Cardiac muscle cell (in vitro differentiated cells and primary cell): ENCODE results near the gene RAI1. TPM values are rescaled to one million over a fixed set of nuclear protein-coding genes. Genes with fewer than 3 reads are reported as not detected.

Source experiments
- DNase-seq, 2 donors: peaks; one replicate each; pipeline versions ENCODE4 v3.0.0 to v3.0.0-alpha.2; 2010 to 2017; ENCODE audit warnings: low read depth in 1 of 2, low spot score in 1 of 2
- H3K27ac ChIP-seq: fragments of 200-600 bp; sonication (generic); 2 replicates; pipeline ENCODE4 v1.5.1; 2016
- H3K27me3 ChIP-seq: fragments of 200-600 bp; sonication (generic); 2 replicates; pipeline ENCODE4 v1.6.0; 2016; ENCODE audit warnings: control low read depth
- H3K36me3 ChIP-seq: fragments of 200-600 bp; sonication (generic); 2 replicates; pipeline ENCODE4 v1.5.1; 2016; ENCODE audit warnings: control low read depth
- H3K4me1 ChIP-seq: fragments of 200-600 bp; sonication (generic); 2 replicates; pipeline ENCODE4 v1.8.1; 2017; ENCODE audit warnings: low read depth, mild to moderate bottlenecking, mixed run types
- H3K4me3 ChIP-seq: fragments of 200-600 bp; sonication (generic); 2 replicates; pipeline ENCODE4 v1.5.1; 2016; ENCODE audit warnings: mild to moderate bottlenecking
- H3K9me3 ChIP-seq: fragments of 200-600 bp; sonication (generic); 2 replicates; pipeline ENCODE4 v1.5.1; 2017; ENCODE audit warnings: low read depth, mild to moderate bottlenecking, control low read depth
- polyA plus RNA-seq: library from polyadenylated mRNA; unstranded; fragments of >200 nt; fragmentation: Nextera tagmentation; extraction: Ambion mirVana; gene quantifications from 2 replicates; pipeline ENCODE4 v1.2.1, GENCODE V29; 2016
- total RNA-seq: library from RNA; depleted of rRNA; stranded (reverse); fragments of >200 nt; gene quantifications from 2 replicates; pipeline ENCODE4 v1.2.3, GENCODE V29; 2016
- TF ChIP-seq, protein P1 (sequence below): IDR thresholded peaks from 2 replicates; pipeline ENCODE4 v1.5.1; 2012; ENCODE audit warnings: low read depth, mild to moderate bottlenecking, low read length

Gene RAI1
- total and polyA plus RNA-seq, 2 experiments from 2014 or later = 20.2 to 46.2 TPM

DNA sequence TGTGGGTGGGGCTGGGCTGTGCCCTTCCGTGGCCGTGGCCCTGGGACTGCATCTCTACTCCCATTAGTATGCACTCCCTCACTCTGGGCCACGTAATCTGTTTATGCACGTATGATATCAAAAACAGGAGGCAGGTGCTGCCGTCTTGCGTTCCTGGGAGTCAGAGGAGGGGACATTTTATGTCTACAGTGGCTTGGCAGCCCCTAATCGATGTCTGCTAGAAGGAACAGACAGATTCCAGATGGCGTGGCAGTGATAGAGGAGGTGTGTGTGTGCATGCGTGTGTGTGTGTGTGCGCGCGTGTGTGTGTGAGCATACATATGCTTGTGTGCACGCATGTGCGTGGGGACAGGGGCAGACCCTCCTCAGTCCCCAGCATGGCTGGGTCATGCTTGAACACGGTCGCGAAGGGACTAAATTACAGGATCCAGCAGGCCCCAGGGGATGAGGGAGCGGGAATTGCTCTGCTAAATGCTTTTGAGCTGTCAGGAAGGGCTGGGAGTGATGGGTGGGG is 110.8 kb downstream of the RAI1 start:
- no peak for DNase-seq
- H3K27me3 ChIP-seq = no peaks in the 10 kb centered on the region
- no peak overlapping the region for H3K27ac ChIP-seq
- TF ChIP-seq, protein P1, sequence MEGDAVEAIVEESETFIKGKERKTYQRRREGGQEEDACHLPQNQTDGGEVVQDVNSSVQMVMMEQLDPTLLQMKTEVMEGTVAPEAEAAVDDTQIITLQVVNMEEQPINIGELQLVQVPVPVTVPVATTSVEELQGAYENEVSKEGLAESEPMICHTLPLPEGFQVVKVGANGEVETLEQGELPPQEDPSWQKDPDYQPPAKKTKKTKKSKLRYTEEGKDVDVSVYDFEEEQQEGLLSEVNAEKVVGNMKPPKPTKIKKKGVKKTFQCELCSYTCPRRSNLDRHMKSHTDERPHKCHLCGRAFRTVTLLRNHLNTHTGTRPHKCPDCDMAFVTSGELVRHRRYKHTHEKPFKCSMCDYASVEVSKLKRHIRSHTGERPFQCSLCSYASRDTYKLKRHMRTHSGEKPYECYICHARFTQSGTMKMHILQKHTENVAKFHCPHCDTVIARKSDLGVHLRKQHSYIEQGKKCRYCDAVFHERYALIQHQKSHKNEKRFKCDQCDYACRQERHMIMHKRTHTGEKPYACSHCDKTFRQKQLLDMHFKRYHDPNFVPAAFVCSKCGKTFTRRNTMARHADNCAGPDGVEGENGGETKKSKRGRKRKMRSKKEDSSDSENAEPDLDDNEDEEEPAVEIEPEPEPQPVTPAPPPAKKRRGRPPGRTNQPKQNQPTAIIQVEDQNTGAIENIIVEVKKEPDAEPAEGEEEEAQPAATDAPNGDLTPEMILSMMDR = no peak
- no peaks in the 10 kb centered on the region for H3K9me3 ChIP-seq
- H3K4me3 ChIP-seq = no peak overlapping the region
- H3K36me3 ChIP-seq = peaks cover 4% of the 10 kb centered on the region
- no peaks in the 10 kb centered on the region for H3K4me1 ChIP-seq

DNA sequence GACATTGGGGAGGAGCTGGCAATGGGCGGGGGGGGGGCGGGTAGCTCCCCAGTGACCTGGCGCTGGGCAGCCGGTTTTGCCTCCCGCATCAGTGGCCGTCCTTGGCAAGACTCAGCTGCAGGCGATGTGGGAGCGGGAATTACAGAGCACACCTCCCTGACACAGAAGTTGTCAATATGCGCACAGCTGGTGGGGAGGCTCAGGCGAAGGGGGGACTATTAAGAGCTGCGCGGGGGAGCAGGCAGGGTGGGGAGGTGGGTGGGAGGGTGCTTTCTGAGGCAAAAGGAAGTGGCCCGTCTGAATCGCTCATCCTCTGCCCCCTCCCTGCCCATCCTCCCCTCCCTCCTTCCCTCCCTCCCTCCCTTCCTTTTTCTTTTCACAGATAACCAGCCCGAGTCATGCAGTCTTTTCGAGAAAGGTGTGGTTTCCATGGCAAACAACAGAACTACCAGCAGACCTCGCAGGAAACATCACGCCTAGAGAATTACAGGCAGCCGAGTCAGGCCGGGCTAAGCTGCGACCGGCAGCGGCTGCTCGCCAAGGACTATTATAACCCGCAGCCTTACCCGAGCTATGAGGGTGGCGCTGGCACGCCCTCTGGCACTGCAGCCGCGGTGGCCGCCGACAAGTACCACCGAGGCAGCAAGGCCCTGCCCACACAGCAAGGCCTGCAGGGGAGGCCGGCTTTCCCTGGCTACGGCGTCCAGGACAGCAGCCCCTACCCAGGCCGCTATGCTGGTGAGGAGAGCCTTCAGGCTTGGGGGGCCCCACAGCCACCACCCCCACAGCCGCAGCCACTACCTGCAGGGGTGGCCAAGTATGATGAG is 111.5 kb downstream of the RAI1 start:
- Histone ChIP-seq H3K27ac (no peak overlapping the region), H3K4me3 (no peak overlapping the region), H3K4me1 (no peaks in the 10 kb centered on the region), H3K36me3 (peaks cover 8% of the 10 kb centered on the region), H3K9me3 (no peaks in the 10 kb centered on the region), H3K27me3 (no peaks in the 10 kb centered on the region)
- peak in 1 of 2 donors; percentile 88 for DNase-seq
- TF ChIP-seq, protein P1 = no peak

DNA sequence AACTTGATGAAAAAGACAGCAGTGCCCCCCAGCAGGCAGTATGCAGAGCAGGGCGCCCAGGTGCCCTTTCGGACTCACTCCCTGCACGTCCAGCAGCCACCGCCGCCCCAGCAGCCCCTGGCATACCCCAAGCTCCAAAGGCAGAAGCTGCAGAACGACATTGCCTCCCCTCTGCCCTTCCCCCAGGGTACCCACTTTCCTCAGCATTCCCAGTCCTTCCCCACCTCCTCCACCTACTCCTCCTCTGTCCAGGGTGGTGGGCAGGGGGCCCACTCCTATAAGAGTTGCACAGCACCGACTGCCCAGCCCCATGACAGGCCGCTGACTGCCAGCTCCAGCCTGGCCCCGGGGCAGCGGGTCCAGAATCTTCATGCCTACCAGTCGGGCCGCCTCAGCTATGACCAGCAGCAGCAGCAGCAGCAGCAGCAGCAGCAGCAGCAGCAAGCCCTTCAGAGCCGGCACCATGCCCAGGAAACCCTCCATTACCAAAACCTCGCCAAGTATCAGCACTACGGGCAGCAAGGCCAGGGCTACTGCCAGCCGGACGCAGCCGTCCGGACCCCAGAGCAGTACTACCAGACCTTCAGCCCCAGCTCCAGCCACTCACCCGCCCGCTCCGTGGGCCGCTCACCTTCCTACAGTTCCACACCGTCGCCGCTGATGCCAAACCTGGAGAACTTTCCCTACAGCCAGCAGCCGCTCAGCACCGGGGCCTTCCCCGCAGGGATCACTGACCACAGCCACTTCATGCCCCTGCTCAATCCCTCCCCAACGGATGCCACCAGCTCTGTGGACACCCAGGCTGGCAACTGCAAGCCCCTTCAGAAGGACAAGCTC is 112.3 kb downstream of the RAI1 start:
- Histone ChIP-seq H3K27ac (no peak overlapping the region), H3K9me3 (no peaks in the 10 kb centered on the region), H3K4me3 (no peak overlapping the region), H3K4me1 (no peaks in the 10 kb centered on the region), H3K36me3 (peaks cover 14% of the 10 kb centered on the region), H3K27me3 (no peaks in the 10 kb centered on the region)
- no peak for DNase-seq
- TF ChIP-seq, protein P1 = no peak

DNA sequence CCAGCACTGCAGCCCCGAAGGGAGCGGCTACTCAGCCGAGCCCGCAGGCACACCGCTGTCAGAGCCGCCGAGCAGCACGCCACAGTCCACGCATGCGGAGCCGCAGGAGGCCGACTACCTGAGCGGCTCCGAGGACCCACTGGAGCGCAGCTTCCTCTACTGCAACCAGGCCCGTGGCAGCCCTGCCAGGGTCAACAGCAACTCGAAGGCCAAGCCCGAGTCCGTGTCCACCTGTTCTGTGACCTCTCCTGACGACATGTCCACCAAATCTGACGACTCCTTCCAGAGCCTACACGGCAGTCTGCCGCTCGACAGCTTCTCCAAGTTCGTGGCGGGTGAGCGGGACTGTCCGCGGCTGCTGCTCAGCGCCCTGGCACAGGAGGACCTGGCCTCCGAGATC is 113.1 kb downstream of the RAI1 start:
- TF ChIP-seq, protein P1 = no peak
- no peak overlapping the region for H3K4me3 ChIP-seq
- H3K27me3 ChIP-seq = no peaks in the 10 kb centered on the region
- H3K27ac ChIP-seq = no peak overlapping the region
- H3K4me1 ChIP-seq = no peaks in the 10 kb centered on the region
- peaks cover 15% of the 10 kb centered on the region for H3K36me3 ChIP-seq
- H3K9me3 ChIP-seq = no peaks in the 10 kb centered on the region
- DNase-seq = no peak

DNA sequence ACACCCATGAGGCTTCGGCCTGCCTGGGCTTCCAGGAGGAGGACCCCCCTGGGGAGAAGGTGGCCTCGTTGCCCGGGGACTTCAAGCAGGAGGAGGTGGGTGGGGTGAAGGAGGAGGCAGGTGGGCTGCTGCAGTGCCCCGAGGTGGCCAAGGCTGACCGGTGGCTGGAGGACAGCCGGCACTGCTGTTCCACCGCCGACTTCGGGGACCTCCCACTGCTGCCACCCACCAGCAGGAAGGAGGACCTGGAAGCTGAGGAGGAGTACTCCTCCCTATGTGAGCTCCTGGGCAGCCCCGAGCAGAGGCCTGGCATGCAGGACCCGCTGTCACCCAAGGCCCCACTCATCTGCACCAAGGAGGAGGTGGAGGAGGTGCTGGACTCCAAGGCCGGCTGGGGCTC is 114.0 kb downstream of the RAI1 start:
- peaks cover 15% of the 10 kb centered on the region for H3K36me3 ChIP-seq
- no peak for DNase-seq
- peaks cover 3% of the 10 kb centered on the region for H3K4me1 ChIP-seq
- no peaks in the 10 kb centered on the region for H3K27me3 ChIP-seq
- no peaks in the 10 kb centered on the region for H3K9me3 ChIP-seq
- no peak overlapping the region for H3K27ac ChIP-seq
- no peak overlapping the region for H3K4me3 ChIP-seq
- TF ChIP-seq, protein P1 = no peak
